Measurements from ENCODE around the gene FMNL2. TPM values are rescaled to one million over a fixed set of nuclear protein-coding genes. Genes with fewer than 3 reads are reported as not detected.

FMNL2 gene
- total and polyA plus RNA-seq, 2 experiments from 2014 or later = 16.5 to 45.4 TPM

DNA sequence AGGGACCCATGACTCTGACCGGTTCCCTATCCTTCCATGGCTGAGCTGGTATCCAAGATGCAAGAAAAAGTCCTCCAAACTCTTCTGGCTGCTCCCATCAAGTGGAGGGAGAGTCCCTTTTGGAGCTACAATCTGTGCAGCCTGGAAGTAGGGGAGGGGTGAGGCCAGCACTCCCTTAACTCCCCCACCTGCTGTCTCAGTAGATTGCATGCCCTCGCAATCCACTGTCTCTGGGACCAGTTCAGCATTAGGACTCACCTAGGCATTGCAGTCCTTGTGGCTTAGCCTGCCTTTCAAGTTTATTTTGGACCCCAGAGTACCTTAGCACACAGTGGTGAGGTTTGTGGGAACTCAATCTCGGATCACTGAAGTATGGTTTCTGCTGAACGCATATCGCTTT, 14.2 kb upstream of the FMNL2 start (continued):
- TF ChIP-seq, protein P1, sequence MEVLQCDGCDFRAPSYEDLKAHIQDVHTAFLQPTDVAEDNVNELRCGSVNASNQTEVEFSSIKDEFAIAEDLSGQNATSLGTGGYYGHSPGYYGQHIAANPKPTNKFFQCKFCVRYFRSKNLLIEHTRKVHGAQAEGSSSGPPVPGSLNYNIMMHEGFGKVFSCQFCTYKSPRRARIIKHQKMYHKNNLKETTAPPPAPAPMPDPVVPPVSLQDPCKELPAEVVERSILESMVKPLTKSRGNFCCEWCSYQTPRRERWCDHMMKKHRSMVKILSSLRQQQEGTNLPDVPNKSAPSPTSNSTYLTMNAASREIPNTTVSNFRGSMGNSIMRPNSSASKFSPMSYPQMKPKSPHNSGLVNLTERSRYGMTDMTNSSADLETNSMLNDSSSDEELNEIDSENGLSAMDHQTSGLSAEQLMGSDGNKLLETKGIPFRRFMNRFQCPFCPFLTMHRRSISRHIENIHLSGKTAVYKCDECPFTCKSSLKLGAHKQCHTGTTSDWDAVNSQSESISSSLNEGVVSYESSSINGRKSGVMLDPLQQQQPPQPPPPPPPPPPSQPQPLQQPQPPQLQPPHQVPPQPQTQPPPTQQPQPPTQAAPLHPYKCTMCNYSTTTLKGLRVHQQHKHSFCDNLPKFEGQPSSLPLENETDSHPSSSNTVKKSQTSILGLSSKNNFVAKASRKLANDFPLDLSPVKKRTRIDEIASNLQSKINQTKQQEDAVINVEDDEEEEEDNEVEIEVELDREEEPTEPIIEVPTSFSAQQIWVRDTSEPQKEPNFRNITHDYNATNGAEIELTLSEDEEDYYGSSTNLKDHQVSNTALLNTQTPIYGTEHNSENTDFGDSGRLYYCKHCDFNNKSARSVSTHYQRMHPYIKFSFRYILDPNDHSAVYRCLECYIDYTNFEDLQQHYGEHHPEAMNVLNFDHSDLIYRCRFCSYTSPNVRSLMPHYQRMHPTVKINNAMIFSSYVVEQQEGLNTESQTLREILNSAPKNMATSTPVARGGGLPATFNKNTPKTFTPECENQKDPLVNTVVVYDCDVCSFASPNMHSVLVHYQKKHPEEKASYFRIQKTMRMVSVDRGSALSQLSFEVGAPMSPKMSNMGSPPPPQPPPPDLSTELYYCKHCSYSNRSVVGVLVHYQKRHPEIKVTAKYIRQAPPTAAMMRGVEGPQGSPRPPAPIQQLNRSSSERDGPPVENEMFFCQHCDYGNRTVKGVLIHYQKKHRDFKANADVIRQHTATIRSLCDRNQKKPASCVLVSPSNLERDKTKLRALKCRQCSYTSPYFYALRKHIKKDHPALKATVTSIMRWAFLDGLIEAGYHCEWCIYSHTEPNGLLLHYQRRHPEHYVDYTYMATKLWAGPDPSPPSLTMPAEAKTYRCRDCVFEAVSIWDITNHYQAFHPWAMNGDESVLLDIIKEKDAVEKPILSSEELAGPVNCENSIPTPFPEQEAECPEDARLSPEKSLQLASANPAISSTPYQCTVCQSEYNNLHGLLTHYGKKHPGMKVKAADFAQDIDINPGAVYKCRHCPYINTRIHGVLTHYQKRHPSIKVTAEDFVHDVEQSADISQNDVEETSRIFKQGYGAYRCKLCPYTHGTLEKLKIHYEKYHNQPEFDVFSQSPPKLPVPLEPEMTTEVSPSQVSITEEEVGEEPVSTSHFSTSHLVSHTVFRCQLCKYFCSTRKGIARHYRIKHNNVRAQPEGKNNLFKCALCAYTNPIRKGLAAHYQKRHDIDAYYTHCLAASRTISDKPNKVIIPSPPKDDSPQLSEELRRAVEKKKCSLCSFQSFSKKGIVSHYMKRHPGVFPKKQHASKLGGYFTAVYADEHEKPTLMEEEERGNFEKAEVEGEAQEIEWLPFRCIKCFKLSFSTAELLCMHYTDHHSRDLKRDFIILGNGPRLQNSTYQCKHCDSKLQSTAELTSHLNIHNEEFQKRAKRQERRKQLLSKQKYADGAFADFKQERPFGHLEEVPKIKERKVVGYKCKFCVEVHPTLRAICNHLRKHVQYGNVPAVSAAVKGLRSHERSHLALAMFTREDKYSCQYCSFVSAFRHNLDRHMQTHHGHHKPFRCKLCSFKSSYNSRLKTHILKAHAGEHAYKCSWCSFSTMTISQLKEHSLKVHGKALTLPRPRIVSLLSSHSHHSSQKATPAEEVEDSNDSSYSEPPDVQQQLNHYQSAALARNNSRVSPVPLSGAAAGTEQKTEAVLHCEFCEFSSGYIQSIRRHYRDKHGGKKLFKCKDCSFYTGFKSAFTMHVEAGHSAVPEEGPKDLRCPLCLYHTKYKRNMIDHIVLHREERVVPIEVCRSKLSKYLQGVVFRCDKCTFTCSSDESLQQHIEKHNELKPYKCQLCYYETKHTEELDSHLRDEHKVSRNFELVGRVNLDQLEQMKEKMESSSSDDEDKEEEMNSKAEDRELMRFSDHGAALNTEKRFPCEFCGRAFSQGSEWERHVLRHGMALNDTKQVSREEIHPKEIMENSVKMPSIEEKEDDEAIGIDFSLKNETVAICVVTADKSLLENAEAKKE (CRISPR knock-in tag; IDR thresholded peaks at IDR 0.05) = no peak
- TF ChIP-seq NANOG (IDR thresholded peaks at IDR 0.05; ENCODE audit: borderline replicate concordance) = no peak
- no peak for TF ChIP-seq STAT1 (IDR thresholded peaks at IDR 0.05; ENCODE audit: unreplicated experiment)
- TF ChIP-seq, protein P2, sequence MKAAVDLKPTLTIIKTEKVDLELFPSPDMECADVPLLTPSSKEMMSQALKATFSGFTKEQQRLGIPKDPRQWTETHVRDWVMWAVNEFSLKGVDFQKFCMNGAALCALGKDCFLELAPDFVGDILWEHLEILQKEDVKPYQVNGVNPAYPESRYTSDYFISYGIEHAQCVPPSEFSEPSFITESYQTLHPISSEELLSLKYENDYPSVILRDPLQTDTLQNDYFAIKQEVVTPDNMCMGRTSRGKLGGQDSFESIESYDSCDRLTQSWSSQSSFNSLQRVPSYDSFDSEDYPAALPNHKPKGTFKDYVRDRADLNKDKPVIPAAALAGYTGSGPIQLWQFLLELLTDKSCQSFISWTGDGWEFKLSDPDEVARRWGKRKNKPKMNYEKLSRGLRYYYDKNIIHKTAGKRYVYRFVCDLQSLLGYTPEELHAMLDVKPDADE (IDR thresholded peaks at IDR 0.05) = no peak
- TF ChIP-seq, protein P3, sequence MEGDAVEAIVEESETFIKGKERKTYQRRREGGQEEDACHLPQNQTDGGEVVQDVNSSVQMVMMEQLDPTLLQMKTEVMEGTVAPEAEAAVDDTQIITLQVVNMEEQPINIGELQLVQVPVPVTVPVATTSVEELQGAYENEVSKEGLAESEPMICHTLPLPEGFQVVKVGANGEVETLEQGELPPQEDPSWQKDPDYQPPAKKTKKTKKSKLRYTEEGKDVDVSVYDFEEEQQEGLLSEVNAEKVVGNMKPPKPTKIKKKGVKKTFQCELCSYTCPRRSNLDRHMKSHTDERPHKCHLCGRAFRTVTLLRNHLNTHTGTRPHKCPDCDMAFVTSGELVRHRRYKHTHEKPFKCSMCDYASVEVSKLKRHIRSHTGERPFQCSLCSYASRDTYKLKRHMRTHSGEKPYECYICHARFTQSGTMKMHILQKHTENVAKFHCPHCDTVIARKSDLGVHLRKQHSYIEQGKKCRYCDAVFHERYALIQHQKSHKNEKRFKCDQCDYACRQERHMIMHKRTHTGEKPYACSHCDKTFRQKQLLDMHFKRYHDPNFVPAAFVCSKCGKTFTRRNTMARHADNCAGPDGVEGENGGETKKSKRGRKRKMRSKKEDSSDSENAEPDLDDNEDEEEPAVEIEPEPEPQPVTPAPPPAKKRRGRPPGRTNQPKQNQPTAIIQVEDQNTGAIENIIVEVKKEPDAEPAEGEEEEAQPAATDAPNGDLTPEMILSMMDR (conservative IDR thresholded peaks at IDR 0.05; ENCODE audit: low read depth in 2 of 2) = no peak
- TF ChIP-seq POLR2AphosphoS5 (IDR thresholded peaks at IDR 0.05; ENCODE audit: low read depth) = no peak
- TF ChIP-seq, protein P4, sequence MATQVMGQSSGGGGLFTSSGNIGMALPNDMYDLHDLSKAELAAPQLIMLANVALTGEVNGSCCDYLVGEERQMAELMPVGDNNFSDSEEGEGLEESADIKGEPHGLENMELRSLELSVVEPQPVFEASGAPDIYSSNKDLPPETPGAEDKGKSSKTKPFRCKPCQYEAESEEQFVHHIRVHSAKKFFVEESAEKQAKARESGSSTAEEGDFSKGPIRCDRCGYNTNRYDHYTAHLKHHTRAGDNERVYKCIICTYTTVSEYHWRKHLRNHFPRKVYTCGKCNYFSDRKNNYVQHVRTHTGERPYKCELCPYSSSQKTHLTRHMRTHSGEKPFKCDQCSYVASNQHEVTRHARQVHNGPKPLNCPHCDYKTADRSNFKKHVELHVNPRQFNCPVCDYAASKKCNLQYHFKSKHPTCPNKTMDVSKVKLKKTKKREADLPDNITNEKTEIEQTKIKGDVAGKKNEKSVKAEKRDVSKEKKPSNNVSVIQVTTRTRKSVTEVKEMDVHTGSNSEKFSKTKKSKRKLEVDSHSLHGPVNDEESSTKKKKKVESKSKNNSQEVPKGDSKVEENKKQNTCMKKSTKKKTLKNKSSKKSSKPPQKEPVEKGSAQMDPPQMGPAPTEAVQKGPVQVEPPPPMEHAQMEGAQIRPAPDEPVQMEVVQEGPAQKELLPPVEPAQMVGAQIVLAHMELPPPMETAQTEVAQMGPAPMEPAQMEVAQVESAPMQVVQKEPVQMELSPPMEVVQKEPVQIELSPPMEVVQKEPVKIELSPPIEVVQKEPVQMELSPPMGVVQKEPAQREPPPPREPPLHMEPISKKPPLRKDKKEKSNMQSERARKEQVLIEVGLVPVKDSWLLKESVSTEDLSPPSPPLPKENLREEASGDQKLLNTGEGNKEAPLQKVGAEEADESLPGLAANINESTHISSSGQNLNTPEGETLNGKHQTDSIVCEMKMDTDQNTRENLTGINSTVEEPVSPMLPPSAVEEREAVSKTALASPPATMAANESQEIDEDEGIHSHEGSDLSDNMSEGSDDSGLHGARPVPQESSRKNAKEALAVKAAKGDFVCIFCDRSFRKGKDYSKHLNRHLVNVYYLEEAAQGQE (IDR thresholded peaks at IDR 0.05; ENCODE audit: unreplicated experiment) = no peak
- no peak for TF ChIP-seq EZH2 (IDR thresholded peaks at IDR 0.05; ENCODE audit: low read depth, unreplicated experiment)
- TF ChIP-seq CREB1 (CRISPR knock-in tag; IDR thresholded peaks at IDR 0.05; ENCODE audit: low read depth) = no peak
